ENCODE measurements around the gene C1orf21.

C1orf21 gene

GRCh38 chr1:184672013-184672726 is 285.3 kb downstream of the C1orf21 start:
- peaks cover 0 to 11% of the 10 kb centered on the region in 2 experiments for H3K27me3 ChIP-seq (ENCODE audit: control insufficient read depth in 1 of 2, insufficient read depth in 1 of 2, low read length in 2 of 2)
- H3K9ac ChIP-seq (ENCODE audit: low read length), result no peak overlapping the region
- H2BK120ac ChIP-seq (ENCODE audit: low read depth, low read length), result no peak overlapping the region
- H3K23ac ChIP-seq (ENCODE audit: low read length in 2 of 2), result no peak overlapping the region
- no peak overlapping the region for H2BK5ac ChIP-seq (ENCODE audit: low read depth, low read length, poor library complexity, severe bottlenecking)
- no peaks in the 10 kb centered on the region for H3K4me1 ChIP-seq (ENCODE audit: control insufficient read depth, insufficient read depth, low read depth, low read length)
- no peak overlapping the region for H4K8ac ChIP-seq (ENCODE audit: low read length)
- H3K9me3 ChIP-seq (ENCODE audit: control insufficient read depth, low read length), result no peaks in the 10 kb centered on the region
- H2AK5ac ChIP-seq (ENCODE audit: low read length, severe bottlenecking), result no peak overlapping the region
- 91% methylated on average over 5 of the region's 9 CpGs for whole genome bisulfite sequencing
- H3K27ac ChIP-seq (ENCODE audit: low read length, poor library complexity, severe bottlenecking), result no peak overlapping the region
- no peaks in the 10 kb centered on the region for H3K36me3 ChIP-seq (ENCODE audit: control insufficient read depth in 1 of 2, insufficient read depth in 2 of 2, low read depth in 1 of 2, low read length in 2 of 2)
- no peaks in the 10 kb centered on the region for H3K79me1 ChIP-seq (replicated peaks; ENCODE audit: low read length, poor library complexity, severe bottlenecking)
- no peak overlapping the region for H4K91ac ChIP-seq (ENCODE audit: low read length)
- no peak for DNase-seq
- no peak overlapping the region for H3K4me2 ChIP-seq (ENCODE audit: low read length, poor library complexity, severe bottlenecking)
- no peak overlapping the region for H3K4ac ChIP-seq (ENCODE audit: low read depth in 1 of 2, low read length in 2 of 2)
- H3K14ac ChIP-seq (ENCODE audit: low read length in 2 of 2), result no peak overlapping the region
- no peak overlapping the region for H2BK12ac ChIP-seq (ENCODE audit: low read length in 2 of 2)
- no peak overlapping the region for H2AFZ ChIP-seq (ENCODE audit: low read depth, low read length)
- H3K18ac ChIP-seq (ENCODE audit: low read depth in 1 of 2, low read length in 2 of 2), result no peak overlapping the region
- H2BK15ac ChIP-seq (ENCODE audit: low read depth, poor library complexity, severe bottlenecking), result no peak overlapping the region
- no peak overlapping the region for H3K4me3 ChIP-seq (ENCODE audit: insufficient read depth in 1 of 2, low read depth in 1 of 2, low read length in 2 of 2)

- Histone ChIP-seq H3K4me1 (ENCODE audit: control insufficient read depth, insufficient read depth, low read depth, low read length) (no peaks in the 10 kb centered on the region), H3K27ac (ENCODE audit: low read length, poor library complexity, severe bottlenecking) (no peak overlapping the region), H2BK5ac (ENCODE audit: low read depth, low read length, poor library complexity, severe bottlenecking) (no peak overlapping the region), H3K4ac (ENCODE audit: low read depth in 1 of 2, low read length in 2 of 2) (no peak overlapping the region), H3K79me1 (replicated peaks; ENCODE audit: low read length, poor library complexity, severe bottlenecking) (no peaks in the 10 kb centered on the region), H3K4me2 (ENCODE audit: low read length, poor library complexity, severe bottlenecking) (no peak overlapping the region), H2BK12ac (ENCODE audit: low read length in 2 of 2) (no peak overlapping the region), H2AK5ac (ENCODE audit: low read length, severe bottlenecking) (no peak overlapping the region), H3K9me3 (ENCODE audit: control insufficient read depth, low read length) (no peaks in the 10 kb centered on the region), H4K91ac (ENCODE audit: low read length) (no peak overlapping the region), H4K8ac (ENCODE audit: low read length) (no peak overlapping the region), H3K36me3 (ENCODE audit: control insufficient read depth in 1 of 2, insufficient read depth in 2 of 2, low read depth in 1 of 2, low read length in 2 of 2) (no peaks in the 10 kb centered on the region), H3K4me3 (ENCODE audit: insufficient read depth in 1 of 2, low read depth in 1 of 2, low read length in 2 of 2) (no peak overlapping the region), H2BK15ac (ENCODE audit: low read depth, poor library complexity, severe bottlenecking) (no peak overlapping the region), H3K27me3 (ENCODE audit: control insufficient read depth in 1 of 2, insufficient read depth in 1 of 2, low read length in 2 of 2) (peaks cover 0 to 11% of the 10 kb centered on the region in 2 experiments), H3K23ac (ENCODE audit: low read length in 2 of 2) (no peak overlapping the region), H3K9ac (ENCODE audit: low read length) (no peak overlapping the region), H3K18ac (ENCODE audit: low read depth in 1 of 2, low read length in 2 of 2) (no peak overlapping the region), H3K14ac (ENCODE audit: low read length in 2 of 2) (no peak overlapping the region), H2AFZ (ENCODE audit: low read depth, low read length) (no peak overlapping the region), H2BK120ac (ENCODE audit: low read depth, low read length) (no peak overlapping the region)
- no peak for DNase-seq
- WGBS, result 83% methylated on average over 8 of the region's 9 CpGs
Observed at GRCh38 chr1:184673305-184673704, 286.5 kb downstream of the C1orf21 start.

GRCh38 chr1:184677344-184677743 is 290.5 kb downstream of the C1orf21 start:
- no peaks in the 10 kb centered on the region for H3K79me1 ChIP-seq (replicated peaks; ENCODE audit: low read length, poor library complexity, severe bottlenecking)

More at GRCh38 chr1:184677344-184677743, 290.5 kb downstream of the C1orf21 start:
- H4K91ac ChIP-seq (ENCODE audit: low read length), result no peak overlapping the region
- H2BK15ac ChIP-seq (ENCODE audit: low read depth, poor library complexity, severe bottlenecking), result no peak overlapping the region
- H3K4me3 ChIP-seq (ENCODE audit: insufficient read depth in 1 of 2, low read depth in 1 of 2, low read length in 2 of 2), result no peak overlapping the region
- no peak overlapping the region for H3K18ac ChIP-seq (ENCODE audit: low read depth in 1 of 2, low read length in 2 of 2)
- H3K36me3 ChIP-seq (ENCODE audit: control insufficient read depth in 1 of 2, insufficient read depth in 2 of 2, low read depth in 1 of 2, low read length in 2 of 2), result no peaks in the 10 kb centered on the region
- no peaks in the 10 kb centered on the region for H3K4me1 ChIP-seq (ENCODE audit: control insufficient read depth, insufficient read depth, low read depth, low read length)
- H2AK5ac ChIP-seq (ENCODE audit: low read length, severe bottlenecking), result no peak overlapping the region
- no peak overlapping the region for H2AFZ ChIP-seq (ENCODE audit: low read depth, low read length)
- H2BK12ac ChIP-seq (ENCODE audit: low read length in 2 of 2), result no peak overlapping the region
- H3K27me3 ChIP-seq (ENCODE audit: control insufficient read depth in 1 of 2, insufficient read depth in 1 of 2, low read length in 2 of 2), result peaks cover 0 to 3% of the 10 kb centered on the region in 2 experiments
- H3K14ac ChIP-seq (ENCODE audit: low read length in 2 of 2), result no peak overlapping the region
- no peak overlapping the region for H3K4me2 ChIP-seq (ENCODE audit: low read length, poor library complexity, severe bottlenecking)
- H3K4ac ChIP-seq (ENCODE audit: low read depth in 1 of 2, low read length in 2 of 2), result no peak overlapping the region
- no peak overlapping the region for H2BK120ac ChIP-seq (ENCODE audit: low read depth, low read length)
- H3K23ac ChIP-seq (ENCODE audit: low read length in 2 of 2), result no peak overlapping the region
- H3K27ac ChIP-seq (ENCODE audit: low read length, poor library complexity, severe bottlenecking), result no peak overlapping the region
- DNase-seq, result no peak
- no peak overlapping the region for H3K9ac ChIP-seq (ENCODE audit: low read length)
- H3K9me3 ChIP-seq (ENCODE audit: control insufficient read depth, low read length), result peaks cover 13% of the 10 kb centered on the region
- H2BK5ac ChIP-seq (ENCODE audit: low read depth, low read length, poor library complexity, severe bottlenecking), result no peak overlapping the region
- H4K8ac ChIP-seq (ENCODE audit: low read length), result no peak overlapping the region
